Tibial nerve (tissue), 4 donors: ENCODE data around the gene CYLC1. TPM values are rescaled to one million over a fixed set of nuclear protein-coding genes. Genes with fewer than 3 reads are reported as not detected.

ENCODE experiments used
- DNase-seq, 2 donors: peaks; one replicate each; pipeline ENCODE4 v3.0.0-alpha.2; 2019; ENCODE audit warnings: low spot score in 2 of 2
- H3K27ac ChIP-seq, 4 donors: fragments of 200-600 bp; sonication (generic) in 3 of 4; one replicate each; pipeline ENCODE4 v1.5.1; 2017 to 2019; ENCODE audit warnings: mild to moderate bottlenecking in 1 of 4
- H3K27me3 ChIP-seq, 2 donors: fragments of 200-600 bp; sonication (generic) in 1 of 2; one replicate each; pipeline versions ENCODE4 v1.5.1 to v1.6.0; 2017 to 2019
- H3K36me3 ChIP-seq, 3 donors: fragments of 200-600 bp; sonication (generic); one replicate each; pipeline ENCODE4 v1.5.1; 2018 to 2019
- H3K4me1 ChIP-seq, 4 donors: fragments of 200-600 bp; sonication (generic) in 3 of 4; one replicate each; pipeline ENCODE4 v1.5.1; 2017 to 2019
- H3K4me3 ChIP-seq, 4 donors: fragments of 200-600 bp; sonication (generic) in 3 of 4; one replicate each; pipeline ENCODE4 v1.5.1; 2017 to 2019; ENCODE audit warnings: mild to moderate bottlenecking in 1 of 4, moderate library complexity in 1 of 4
- H3K9me3 ChIP-seq, 4 donors: fragments of 200-600 bp; sonication (generic) in 3 of 4; one replicate each; pipeline ENCODE4 v1.5.1; 2017 to 2019
- CTCF ChIP-seq, 5 experiments: fragments of 200-600 bp in 3 of 5; fragments of 450-650 bp in 2 of 5; sonication (generic) in 3 of 5; IDR thresholded peaks; one replicate each; pipeline ENCODE4 v1.5.1; 2016 to 2019; ENCODE audit warnings: antibody characterized with exemption in 5 of 5, mild to moderate bottlenecking in 3 of 5, moderate library complexity in 2 of 5
- EP300 ChIP-seq, 2 donors: sonication (generic); formaldehyde crosslinking; IDR thresholded peaks; one replicate each; pipeline ENCODE4 v1.6.1; 2017; ENCODE audit warnings: antibody characterized with exemption in 2 of 2, mild to moderate bottlenecking in 1 of 2
- POLR2A ChIP-seq, 2 donors: fragments of 450-650 bp; IDR thresholded peaks; one replicate each; pipeline ENCODE4 v1.6.1; 2017; ENCODE audit warnings: antibody characterized with exemption in 2 of 2, mild to moderate bottlenecking in 2 of 2, moderate library complexity in 2 of 2
- WGBS, 2 donors: methylation state at CpG; one replicate each; pipeline ENCODE4 v1.1.5; 2018; 5-methylcytosine and 5-hydroxymethylcytosine counted together
- total RNA-seq, 4 donors: library from RNA; depleted of rRNA; stranded (reverse); fragments of >200 nt; gene quantifications; one replicate each; pipeline ENCODE4 v1.1.0, GENCODE V29; 2016

Gene CYLC1, protein sequence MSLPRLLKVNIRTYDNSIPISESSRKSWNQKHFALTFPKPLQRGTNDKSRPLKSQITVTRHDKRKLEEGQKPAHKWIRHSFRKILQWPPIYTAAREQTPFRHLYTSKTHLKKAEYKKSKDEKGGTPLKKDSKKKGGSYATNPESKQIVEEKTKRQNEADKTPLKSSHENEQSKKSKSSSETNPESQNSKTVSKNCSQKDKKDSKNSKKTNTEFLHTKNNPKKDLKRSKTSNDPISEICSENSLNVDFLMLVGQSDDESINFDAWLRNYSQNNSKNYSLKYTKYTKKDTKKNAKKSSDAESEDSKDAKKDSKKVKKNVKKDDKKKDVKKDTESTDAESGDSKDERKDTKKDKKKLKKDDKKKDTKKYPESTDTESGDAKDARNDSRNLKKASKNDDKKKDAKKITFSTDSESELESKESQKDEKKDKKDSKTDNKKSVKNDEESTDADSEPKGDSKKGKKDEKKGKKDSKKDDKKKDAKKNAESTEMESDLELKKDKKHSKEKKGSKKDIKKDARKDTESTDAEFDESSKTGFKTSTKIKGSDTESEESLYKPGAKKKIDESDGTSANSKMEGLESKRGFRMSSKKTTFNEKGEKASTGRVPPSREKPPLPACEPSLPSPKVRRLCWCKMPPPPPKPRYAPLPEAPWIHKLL
- total RNA-seq, result not detected

GRCh38 chrX:83860846-83861245 lies at the start of gene CYLC1:
TSS of gene CYLC1 (plus strand) at chrX:83861146. CDS start at chrX:83861183, 37 bp downstream.
- no peak for DNase-seq
- Histone ChIP-seq H3K4me1 (no peaks in the 10 kb centered on the region), H3K27me3 (no peaks in the 10 kb centered on the region), H3K36me3 (no peaks in the 10 kb centered on the region), H3K4me3 (no peak within 1 kb of the TSS), H3K9me3 (peaks cover 0 to 3% (median 0%) of the 10 kb centered on the region in 4 donors), H3K27ac (no peak within 1 kb of the TSS)
- TF ChIP-seq EP300 (IDR thresholded peaks at IDR 0.05), result no peak
- no peak for TF ChIP-seq CTCF (IDR thresholded peaks at IDR 0.05)
- TF ChIP-seq POLR2A (IDR thresholded peaks at IDR 0.05), result no peak
- WGBS, 2 donors, result 29 to 57% methylated on average over 1 of the region's 1 CpG

GRCh38 chrX:83819304-83819703 lies 41.6 kb upstream of the CYLC1 start:
- Histone ChIP-seq H3K4me3 (no peak overlapping the region), H3K36me3 (no peaks in the 10 kb centered on the region), H3K27me3 (no peaks in the 10 kb centered on the region), H3K4me1 (no peaks in the 10 kb centered on the region), H3K9me3 (no peaks in the 10 kb centered on the region), H3K27ac (no peak overlapping the region)
- TF ChIP-seq EP300 (IDR thresholded peaks at IDR 0.05) (no peak), POLR2A (IDR thresholded peaks at IDR 0.05) (no peak), CTCF (IDR thresholded peaks at IDR 0.05) (no peak)
- no peak for DNase-seq
- WGBS, 2 donors, result 63% methylated on average over 3 of the region's 3 CpGs; no CpG with 5 or more reads in 1 of the 2 donors

GRCh38 chrX:83829874-83830273 lies 31.1 kb upstream of the CYLC1 start:
- Histone ChIP-seq H3K36me3 (no peaks in the 10 kb centered on the region), H3K27me3 (no peaks in the 10 kb centered on the region), H3K9me3 (no peaks in the 10 kb centered on the region), H3K4me1 (no peaks in the 10 kb centered on the region), H3K4me3 (no peak overlapping the region), H3K27ac (no peak overlapping the region)
- WGBS, 2 donors, result 25 to 27% methylated on average over 4 of the region's 4 CpGs
- no peak for DNase-seq
- TF ChIP-seq EP300 (IDR thresholded peaks at IDR 0.05), result no peak
- no peak for TF ChIP-seq CTCF (IDR thresholded peaks at IDR 0.05)
- no peak for TF ChIP-seq POLR2A (IDR thresholded peaks at IDR 0.05)

- WGBS, 2 donors, result 12 to 16% methylated on average over 2 of the region's 2 CpGs
- TF ChIP-seq CTCF (IDR thresholded peaks at IDR 0.05) (peak in 3 of 5 experiments; percentile 14 to 66 (median 39)), POLR2A (IDR thresholded peaks at IDR 0.05) (no peak)
- no peak for DNase-seq
Measured at GRCh38 chrX:83845397-83845796, 15.5 kb upstream of the CYLC1 start.

DNA sequence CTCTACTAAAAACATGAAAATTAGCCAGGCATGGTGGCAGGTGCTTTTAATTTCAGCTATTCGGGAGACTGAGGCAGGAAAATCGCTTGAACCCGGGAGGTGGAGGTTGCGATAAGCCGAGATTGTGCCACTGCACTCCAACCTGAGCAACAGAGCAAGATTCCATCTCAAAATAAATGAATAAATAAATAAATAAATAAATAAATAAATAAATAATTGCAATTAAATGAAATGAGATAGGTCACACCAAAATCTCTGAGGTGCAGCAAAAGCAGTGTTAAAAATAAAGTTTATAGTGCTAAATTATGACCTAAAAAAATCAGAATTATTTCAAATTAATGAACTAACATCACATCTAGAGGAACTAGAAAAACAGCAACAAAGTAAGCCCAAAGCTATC lies 13.6 kb upstream of the CYLC1 start:
- 94 to 98% methylated on average over 5 of the region's 5 CpGs for WGBS, 2 donors
- no peaks in the 10 kb centered on the region for H3K36me3 ChIP-seq
- H3K4me1 ChIP-seq, result no peaks in the 10 kb centered on the region
- no peak for DNase-seq
- no peak overlapping the region for H3K27ac ChIP-seq
- no peak overlapping the region for H3K4me3 ChIP-seq
- no peak for TF ChIP-seq POLR2A (IDR thresholded peaks at IDR 0.05)
- no peak for TF ChIP-seq CTCF (IDR thresholded peaks at IDR 0.05)
- TF ChIP-seq EP300 (IDR thresholded peaks at IDR 0.05), result no peak
- no peaks in the 10 kb centered on the region for H3K9me3 ChIP-seq
- no peaks in the 10 kb centered on the region for H3K27me3 ChIP-seq

More at GRCh38 chrX:83845397-83845796, 15.5 kb upstream of the CYLC1 start:
- no peaks in the 10 kb centered on the region for H3K36me3 ChIP-seq
- no peak overlapping the region for H3K4me3 ChIP-seq
- H3K4me1 ChIP-seq, result no peaks in the 10 kb centered on the region
- no peaks in the 10 kb centered on the region for H3K27me3 ChIP-seq
- no peak overlapping the region for H3K27ac ChIP-seq
- H3K9me3 ChIP-seq, result no peaks in the 10 kb centered on the region
